ENCODE measurements around the gene ITPR1.

Gene ITPR1

GRCh38 chr3:4730719-4731118, 237.6 kb downstream of the ITPR1 start:
- Histone ChIP-seq H3K4me1 (ENCODE audit: insufficient read depth, low read length, poor library complexity, severe bottlenecking) (peaks cover 12% of the 10 kb centered on the region), H3K36me3 (ENCODE audit: insufficient read depth, low read length) (peaks cover 35% of the 10 kb centered on the region; the same call in 1 of the 2 replicates), H3K27me3 (ENCODE audit: insufficient read depth, low read length, poor library complexity, severe bottlenecking) (no peaks in the 10 kb centered on the region), H3K4me3 (ENCODE audit: low read length, poor library complexity, severe bottlenecking) (no peak overlapping the region), H3K79me2 (ENCODE audit: insufficient read depth, low read length) (no peaks in the 10 kb centered on the region), H2AFZ (ENCODE audit: low read length) (no peak overlapping the region), H3K9ac (ENCODE audit: low read depth, low read length, poor library complexity, severe bottlenecking) (no peak overlapping the region), H3F3A (ENCODE audit: low read depth) (no peaks in the 10 kb centered on the region), H3K9me3 (ENCODE audit: insufficient read depth, low read depth, low read length) (no peaks in the 10 kb centered on the region), H3K9me2 (replicated peaks; ENCODE audit: low read depth, low read length) (no peaks in the 10 kb centered on the region), H3K4me2 (ENCODE audit: low read depth, low read length, poor library complexity, severe bottlenecking) (no peak overlapping the region), H4K20me1 (ENCODE audit: insufficient read depth, low read length, poor library complexity, severe bottlenecking) (no peaks in the 10 kb centered on the region)
- TF ChIP-seq EZH2phosphoT487 (IDR thresholded peaks at IDR 0.05; ENCODE audit: borderline replicate concordance) = no peak
- no peak for TF ChIP-seq CTCF (conservative IDR thresholded peaks at IDR 0.05; ENCODE audit: low read length)

GRCh38 chr3:4731543-4732111, 238.5 kb downstream of the ITPR1 start:
- Histone ChIP-seq H3K79me2 (ENCODE audit: insufficient read depth, low read length) (no peaks in the 10 kb centered on the region), H3K4me2 (ENCODE audit: low read depth, low read length, poor library complexity, severe bottlenecking) (no peak overlapping the region), H3K27me3 (ENCODE audit: insufficient read depth, low read length, poor library complexity, severe bottlenecking) (no peaks in the 10 kb centered on the region), H3K4me3 (ENCODE audit: low read length, poor library complexity, severe bottlenecking) (no peak overlapping the region), H3K9me3 (ENCODE audit: insufficient read depth, low read depth, low read length) (no peaks in the 10 kb centered on the region), H3K9ac (ENCODE audit: low read depth, low read length, poor library complexity, severe bottlenecking) (no peak overlapping the region), H3F3A (ENCODE audit: low read depth) (no peaks in the 10 kb centered on the region), H3K36me3 (ENCODE audit: insufficient read depth, low read length) (peaks cover 33% of the 10 kb centered on the region; the same call in 1 of the 2 replicates), H3K9me2 (replicated peaks; ENCODE audit: low read depth, low read length) (no peaks in the 10 kb centered on the region), H3K4me1 (ENCODE audit: insufficient read depth, low read length, poor library complexity, severe bottlenecking) (peaks cover 18% of the 10 kb centered on the region), H2AFZ (ENCODE audit: low read length) (no peak overlapping the region), H4K20me1 (ENCODE audit: insufficient read depth, low read length, poor library complexity, severe bottlenecking) (no peaks in the 10 kb centered on the region)
- TF ChIP-seq EZH2phosphoT487 (IDR thresholded peaks at IDR 0.05; ENCODE audit: borderline replicate concordance) (no peak), CTCF (conservative IDR thresholded peaks at IDR 0.05; ENCODE audit: low read length) (no peak)

GRCh38 chr3:4732925-4733324, 239.8 kb downstream of the ITPR1 start:
- Histone ChIP-seq H3K4me3 (ENCODE audit: low read length, poor library complexity, severe bottlenecking) (no peak overlapping the region), H4K20me1 (ENCODE audit: insufficient read depth, low read length, poor library complexity, severe bottlenecking) (no peaks in the 10 kb centered on the region), H3K79me2 (ENCODE audit: insufficient read depth, low read length) (no peaks in the 10 kb centered on the region), H2AFZ (ENCODE audit: low read length) (no peak overlapping the region), H3K9ac (ENCODE audit: low read depth, low read length, poor library complexity, severe bottlenecking) (no peak overlapping the region), H3K4me1 (ENCODE audit: insufficient read depth, low read length, poor library complexity, severe bottlenecking) (peaks cover 31% of the 10 kb centered on the region), H3F3A (ENCODE audit: low read depth) (no peaks in the 10 kb centered on the region), H3K36me3 (ENCODE audit: insufficient read depth, low read length) (peaks cover 33% of the 10 kb centered on the region; the same call in 1 of the 2 replicates), H3K4me2 (ENCODE audit: low read depth, low read length, poor library complexity, severe bottlenecking) (no peak overlapping the region), H3K9me2 (replicated peaks; ENCODE audit: low read depth, low read length) (no peaks in the 10 kb centered on the region), H3K9me3 (ENCODE audit: insufficient read depth, low read depth, low read length) (no peaks in the 10 kb centered on the region), H3K27me3 (ENCODE audit: insufficient read depth, low read length, poor library complexity, severe bottlenecking) (no peaks in the 10 kb centered on the region)
- no peak for TF ChIP-seq CTCF (conservative IDR thresholded peaks at IDR 0.05; ENCODE audit: low read length)
- TF ChIP-seq EZH2phosphoT487 (IDR thresholded peaks at IDR 0.05; ENCODE audit: borderline replicate concordance) = no peak

All from Loucy (cell line).